Measurements from ENCODE around the gene PYGO2.

PYGO2 gene

DNA sequence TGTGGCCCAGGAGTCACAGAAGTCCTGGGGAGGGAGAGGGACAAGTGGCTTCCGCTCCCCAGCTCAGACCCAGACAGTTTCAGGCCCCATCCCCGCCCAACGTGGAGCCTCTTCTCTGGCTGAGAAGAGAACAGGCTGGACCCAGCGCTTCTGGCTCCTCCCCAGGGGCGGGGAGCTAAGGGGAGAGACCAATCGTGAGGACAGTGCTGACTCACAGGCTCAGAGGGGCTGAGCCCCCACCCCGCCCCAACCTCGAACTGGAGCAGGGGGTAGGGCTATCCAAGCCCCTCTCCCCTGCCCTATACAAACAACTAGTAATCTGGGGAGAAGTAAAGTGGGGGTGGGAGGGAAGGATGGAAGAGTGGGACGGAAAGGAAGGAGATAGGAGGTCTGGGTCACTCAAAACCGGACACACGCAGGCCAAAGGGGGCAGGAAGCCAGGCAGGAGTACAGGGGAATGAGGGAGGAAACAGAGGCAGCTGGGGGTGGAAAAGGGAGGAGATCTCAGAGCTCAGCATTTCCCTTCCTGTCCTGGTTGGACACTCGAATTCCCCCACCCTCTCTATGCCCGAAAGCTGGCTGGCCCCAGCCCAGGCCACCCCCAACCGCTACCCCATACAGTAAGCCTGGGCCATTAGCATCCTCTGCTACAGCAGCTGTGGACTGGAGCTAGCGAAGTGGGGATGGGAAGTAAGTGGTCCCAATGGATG, 9.2 kb upstream of the PYGO2 start, which contains the start of gene SHC1:
Gene SHC1, minus strand, starts transcription at position 117 of the 710 bp plus-strand sequence. CDS start 221 bp downstream, outside the sequence.
- peak within 1 kb of the TSS; percentile 86 to 87 for H3K27ac ChIP-seq (ENCODE audit: low read depth in 2 of 2, low read length in 2 of 2)
- peaks cover 25 to 32% of the 10 kb centered on the region in 2 donors for H3K4me1 ChIP-seq (ENCODE audit: control insufficient read depth in 2 of 2, insufficient read depth in 2 of 2, low read length in 2 of 2)
- peak within 1 kb of the TSS; percentile 28 to 43 for H3K4me3 ChIP-seq (ENCODE audit: low read length in 2 of 2)
- no peaks in the 10 kb centered on the region for H3K9me3 ChIP-seq (ENCODE audit: control insufficient read depth in 2 of 2, low read length in 2 of 2)
- H3K27me3 ChIP-seq (ENCODE audit: control insufficient read depth in 2 of 2, insufficient read depth in 2 of 2, low read length in 2 of 2): no peaks in the 10 kb centered on the region
- H3K36me3 ChIP-seq (ENCODE audit: control insufficient read depth in 2 of 2, insufficient read depth in 2 of 2, low read length in 2 of 2): peaks cover 30 to 44% of the 10 kb centered on the region in 2 donors
- peak within 1 kb of the TSS; percentile 32 to 57 for H3K9ac ChIP-seq (ENCODE audit: low read depth in 1 of 2, low read length in 2 of 2)

DNA sequence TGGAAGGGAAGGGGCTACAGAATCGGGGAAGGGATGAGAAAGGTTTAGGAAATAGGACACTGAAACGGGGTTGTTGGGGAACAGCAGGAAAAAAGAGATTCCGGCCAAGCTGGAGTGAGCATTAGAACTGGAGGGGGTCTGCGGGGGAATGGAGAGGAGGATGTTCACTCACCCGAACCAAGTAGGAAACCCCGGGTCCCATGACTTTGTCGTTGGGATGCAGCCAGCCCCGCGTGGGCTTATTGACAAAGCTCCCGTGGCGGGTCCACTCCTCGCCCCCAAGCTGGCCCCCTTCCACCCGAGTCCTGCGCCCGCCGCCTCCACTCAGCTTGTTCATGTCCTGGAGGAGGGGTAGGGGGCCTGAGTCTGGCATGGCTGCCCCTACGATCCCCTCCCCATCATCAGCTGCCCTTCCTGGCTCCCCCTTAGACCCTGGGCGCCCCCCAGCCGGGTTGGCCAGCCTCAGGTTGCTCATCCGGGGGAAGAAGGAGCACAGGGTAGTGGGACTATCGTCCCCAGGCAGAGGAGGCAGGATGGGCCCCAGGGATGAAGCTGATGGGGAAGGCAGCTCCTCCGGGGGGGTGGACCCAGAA, 8.4 kb upstream of the PYGO2 start:
- Histone ChIP-seq H3K36me3 (ENCODE audit: control insufficient read depth in 2 of 2, insufficient read depth in 2 of 2, low read length in 2 of 2) (peaks cover 36 to 51% of the 10 kb centered on the region in 2 donors), H3K4me3 (ENCODE audit: low read length in 2 of 2) (peak overlapping the region; percentile 28 to 43), H3K27me3 (ENCODE audit: control insufficient read depth in 2 of 2, insufficient read depth in 2 of 2, low read length in 2 of 2) (no peaks in the 10 kb centered on the region), H3K9ac (ENCODE audit: low read depth in 1 of 2, low read length in 2 of 2) (peak overlapping the region; percentile 32 to 57), H3K27ac (ENCODE audit: low read depth in 2 of 2, low read length in 2 of 2) (peak overlapping the region; percentile 86 to 87), H3K4me1 (ENCODE audit: control insufficient read depth in 2 of 2, insufficient read depth in 2 of 2, low read length in 2 of 2) (peaks cover 25 to 32% of the 10 kb centered on the region in 2 donors), H3K9me3 (ENCODE audit: control insufficient read depth in 2 of 2, low read length in 2 of 2) (no peaks in the 10 kb centered on the region)

GRCh38 chr1:154969246-154969645, 7.7 kb upstream of the PYGO2 start:
- Histone ChIP-seq H3K9ac (ENCODE audit: low read depth in 1 of 2, low read length in 2 of 2) (no peak overlapping the region), H3K27ac (ENCODE audit: low read depth in 2 of 2, low read length in 2 of 2) (no peak overlapping the region), H3K36me3 (ENCODE audit: control insufficient read depth in 2 of 2, insufficient read depth in 2 of 2, low read length in 2 of 2) (peaks cover 39 to 57% of the 10 kb centered on the region in 2 donors), H3K4me1 (ENCODE audit: control insufficient read depth in 2 of 2, insufficient read depth in 2 of 2, low read length in 2 of 2) (peaks cover 25 to 32% of the 10 kb centered on the region in 2 donors), H3K4me3 (ENCODE audit: low read length in 2 of 2) (no peak overlapping the region), H3K27me3 (ENCODE audit: control insufficient read depth in 2 of 2, insufficient read depth in 2 of 2, low read length in 2 of 2) (no peaks in the 10 kb centered on the region), H3K9me3 (ENCODE audit: control insufficient read depth in 2 of 2, low read length in 2 of 2) (no peaks in the 10 kb centered on the region)

GRCh38 chr1:154968731-154969130, 7.1 kb upstream of the PYGO2 start:
- peaks cover 25 to 32% of the 10 kb centered on the region in 2 donors for H3K4me1 ChIP-seq (ENCODE audit: control insufficient read depth in 2 of 2, insufficient read depth in 2 of 2, low read length in 2 of 2)
- H3K27ac ChIP-seq (ENCODE audit: low read depth in 2 of 2, low read length in 2 of 2): no peak overlapping the region
- no peak overlapping the region for H3K4me3 ChIP-seq (ENCODE audit: low read length in 2 of 2)
- no peak overlapping the region for H3K9ac ChIP-seq (ENCODE audit: low read depth in 1 of 2, low read length in 2 of 2)
- H3K36me3 ChIP-seq (ENCODE audit: control insufficient read depth in 2 of 2, insufficient read depth in 2 of 2, low read length in 2 of 2): peaks cover 42 to 62% of the 10 kb centered on the region in 2 donors
- no peaks in the 10 kb centered on the region for H3K27me3 ChIP-seq (ENCODE audit: control insufficient read depth in 2 of 2, insufficient read depth in 2 of 2, low read length in 2 of 2)
- H3K9me3 ChIP-seq (ENCODE audit: control insufficient read depth in 2 of 2, low read length in 2 of 2): no peaks in the 10 kb centered on the region

DNA sequence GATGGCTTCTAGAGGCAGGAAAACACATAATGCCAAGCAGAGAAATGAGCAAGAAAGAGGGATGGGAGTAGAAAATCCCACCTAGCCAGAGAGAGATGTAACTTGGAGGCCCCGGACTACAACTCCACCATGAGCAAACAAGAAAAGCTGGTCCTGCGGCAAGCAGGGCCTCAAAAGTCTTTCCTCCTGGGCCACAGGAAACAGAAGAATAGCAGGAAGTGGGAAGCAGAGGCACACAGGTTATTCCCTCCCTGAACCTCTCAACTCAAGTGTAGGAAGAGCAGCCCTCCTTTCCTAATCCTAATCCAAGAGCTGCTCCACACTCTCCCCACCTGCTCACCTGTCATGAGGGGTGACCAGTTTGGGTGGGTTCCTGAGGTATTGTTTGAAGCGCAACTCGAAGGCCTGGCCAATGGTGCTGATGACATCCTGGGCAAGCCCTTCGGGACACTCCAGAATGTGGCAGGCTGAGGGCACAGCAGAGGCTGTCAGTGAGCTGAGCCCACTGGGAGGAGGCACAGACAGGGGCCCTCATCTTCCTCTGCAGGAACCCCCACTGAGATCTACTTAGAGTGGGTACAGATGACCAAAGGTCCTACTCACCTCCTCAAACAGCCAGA, 5.9 kb upstream of the PYGO2 start:
- Histone ChIP-seq H3K36me3 (ENCODE audit: control insufficient read depth in 2 of 2, insufficient read depth in 2 of 2, low read length in 2 of 2) (peaks cover 50 to 70% of the 10 kb centered on the region in 2 donors), H3K4me3 (ENCODE audit: low read length in 2 of 2) (no peak overlapping the region), H3K27ac (ENCODE audit: low read depth in 2 of 2, low read length in 2 of 2) (no peak overlapping the region), H3K9me3 (ENCODE audit: control insufficient read depth in 2 of 2, low read length in 2 of 2) (no peaks in the 10 kb centered on the region), H3K27me3 (ENCODE audit: control insufficient read depth in 2 of 2, insufficient read depth in 2 of 2, low read length in 2 of 2) (no peaks in the 10 kb centered on the region), H3K4me1 (ENCODE audit: control insufficient read depth in 2 of 2, insufficient read depth in 2 of 2, low read length in 2 of 2) (peaks cover 23 to 27% of the 10 kb centered on the region in 2 donors), H3K9ac (ENCODE audit: low read depth in 1 of 2, low read length in 2 of 2) (no peak overlapping the region)

DNA sequence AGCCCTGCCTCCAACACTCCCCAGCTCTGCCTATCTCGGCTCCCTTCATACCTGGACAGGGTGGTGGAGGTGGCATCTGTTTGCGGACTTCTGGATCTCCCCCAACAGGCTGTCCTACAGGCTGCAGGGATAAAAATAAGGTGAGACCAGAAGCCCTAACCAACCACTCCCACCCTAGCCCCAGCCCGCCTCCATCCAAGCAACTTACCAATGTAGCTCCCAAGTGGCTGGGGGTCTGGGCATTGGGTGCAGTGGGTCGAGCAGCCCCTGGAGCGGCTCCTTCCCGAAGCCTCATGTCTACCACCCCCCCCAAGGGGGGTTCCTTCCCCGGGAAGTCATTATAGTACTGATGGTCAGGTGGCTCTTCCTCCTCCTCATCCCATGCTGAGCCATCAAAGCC, 4.5 kb upstream of the PYGO2 start:
- H3K27me3 ChIP-seq (ENCODE audit: control insufficient read depth in 2 of 2, insufficient read depth in 2 of 2, low read length in 2 of 2): no peaks in the 10 kb centered on the region
- H3K4me1 ChIP-seq (ENCODE audit: control insufficient read depth in 2 of 2, insufficient read depth in 2 of 2, low read length in 2 of 2): peaks cover 18 to 20% of the 10 kb centered on the region in 2 donors
- no peak overlapping the region for H3K9ac ChIP-seq (ENCODE audit: low read depth in 1 of 2, low read length in 2 of 2)
- H3K9me3 ChIP-seq (ENCODE audit: control insufficient read depth in 2 of 2, low read length in 2 of 2): no peaks in the 10 kb centered on the region
- no peak overlapping the region for H3K4me3 ChIP-seq (ENCODE audit: low read length in 2 of 2)
- H3K36me3 ChIP-seq (ENCODE audit: control insufficient read depth in 2 of 2, insufficient read depth in 2 of 2, low read length in 2 of 2): peaks cover 50 to 66% of the 10 kb centered on the region in 2 donors
- no peak overlapping the region for H3K27ac ChIP-seq (ENCODE audit: low read depth in 2 of 2, low read length in 2 of 2)

DNA sequence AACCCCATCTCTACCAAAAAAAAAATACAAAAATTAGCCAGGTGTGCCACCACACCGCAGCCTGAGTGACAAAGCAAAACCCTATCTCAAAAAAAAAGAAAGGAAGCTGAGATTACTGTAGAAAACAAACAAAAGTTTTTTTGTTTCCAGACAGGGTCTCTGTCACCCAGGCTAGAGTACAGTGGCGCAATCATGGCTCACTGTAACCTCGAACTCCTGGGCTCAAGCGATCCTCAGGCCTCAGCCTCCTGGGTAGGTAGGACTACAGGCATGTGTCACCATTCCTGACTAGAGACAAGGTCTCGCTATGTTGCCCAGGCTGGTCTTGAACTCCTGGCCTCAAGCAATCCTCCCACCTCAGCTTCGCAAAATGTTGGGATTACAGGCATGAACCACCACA, 2.8 kb upstream of the PYGO2 start:
- no peaks in the 10 kb centered on the region for H3K9me3 ChIP-seq (ENCODE audit: control insufficient read depth in 2 of 2, low read length in 2 of 2)
- H3K36me3 ChIP-seq (ENCODE audit: control insufficient read depth in 2 of 2, insufficient read depth in 2 of 2, low read length in 2 of 2): peaks cover 50 to 65% of the 10 kb centered on the region in 2 donors
- peaks cover 18 to 20% of the 10 kb centered on the region in 2 donors for H3K4me1 ChIP-seq (ENCODE audit: control insufficient read depth in 2 of 2, insufficient read depth in 2 of 2, low read length in 2 of 2)
- no peak overlapping the region for H3K4me3 ChIP-seq (ENCODE audit: low read length in 2 of 2)
- H3K27ac ChIP-seq (ENCODE audit: low read depth in 2 of 2, low read length in 2 of 2): no peak overlapping the region
- no peak overlapping the region for H3K9ac ChIP-seq (ENCODE audit: low read depth in 1 of 2, low read length in 2 of 2)
- H3K27me3 ChIP-seq (ENCODE audit: control insufficient read depth in 2 of 2, insufficient read depth in 2 of 2, low read length in 2 of 2): no peaks in the 10 kb centered on the region

DNA sequence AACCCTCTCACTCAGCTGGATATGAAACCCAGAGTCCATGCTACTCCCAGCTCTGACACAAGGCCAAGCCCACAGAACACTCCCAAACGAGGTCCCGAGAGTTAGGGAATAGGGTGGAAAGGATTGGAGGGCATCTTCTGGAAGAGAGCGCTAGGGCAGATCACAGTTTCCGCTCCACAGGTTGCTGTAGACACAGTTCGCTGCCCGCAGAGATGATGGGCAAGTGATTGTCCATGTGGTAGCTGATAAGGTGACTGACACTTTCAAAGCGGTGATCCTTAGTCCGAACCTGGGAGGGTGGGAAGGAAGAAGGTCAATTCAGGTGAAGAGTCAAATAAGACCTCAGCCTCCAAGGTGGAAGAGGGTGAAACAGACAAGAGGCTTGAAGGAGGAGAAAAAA, 2.1 kb upstream of the PYGO2 start:
- Histone ChIP-seq H3K4me3 (ENCODE audit: low read length in 2 of 2) (no peak overlapping the region), H3K9ac (ENCODE audit: low read depth in 1 of 2, low read length in 2 of 2) (no peak overlapping the region), H3K27me3 (ENCODE audit: control insufficient read depth in 2 of 2, insufficient read depth in 2 of 2, low read length in 2 of 2) (no peaks in the 10 kb centered on the region), H3K9me3 (ENCODE audit: control insufficient read depth in 2 of 2, low read length in 2 of 2) (no peaks in the 10 kb centered on the region), H3K4me1 (ENCODE audit: control insufficient read depth in 2 of 2, insufficient read depth in 2 of 2, low read length in 2 of 2) (peaks cover 18 to 20% of the 10 kb centered on the region in 2 donors), H3K27ac (ENCODE audit: low read depth in 2 of 2, low read length in 2 of 2) (no peak overlapping the region), H3K36me3 (ENCODE audit: control insufficient read depth in 2 of 2, insufficient read depth in 2 of 2, low read length in 2 of 2) (peaks cover 51 to 64% of the 10 kb centered on the region in 2 donors)

DNA sequence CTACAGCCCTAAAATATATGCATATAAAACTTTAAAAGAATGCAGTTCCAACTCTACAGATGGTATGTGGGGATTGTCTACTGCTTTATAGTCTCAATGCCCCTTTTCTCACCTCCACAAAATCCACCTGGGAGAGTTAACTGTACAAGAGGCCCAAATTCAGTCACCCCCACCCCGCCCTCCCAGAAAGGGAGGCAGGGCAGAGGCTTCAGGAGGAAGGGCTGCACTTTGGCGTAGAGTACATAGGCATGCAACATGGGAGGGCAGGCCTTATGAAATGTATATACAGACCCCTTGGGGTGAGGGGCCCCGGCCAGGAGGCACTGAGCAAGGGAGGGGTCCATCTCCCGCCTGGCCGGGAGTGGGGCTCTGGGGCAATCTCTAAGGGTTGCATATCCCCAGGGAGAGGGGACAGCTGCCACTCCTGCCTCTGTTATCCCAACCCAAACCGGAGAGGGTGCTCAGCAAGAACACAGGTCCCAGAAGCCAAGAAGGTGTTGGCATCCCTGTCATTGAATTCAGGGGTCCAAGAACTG, 1.3 kb upstream of the PYGO2 start:
- Histone ChIP-seq H3K4me3 (ENCODE audit: low read length in 2 of 2) (peak overlapping the region in 1 of 2 donors; percentile 86), H3K27me3 (ENCODE audit: control insufficient read depth in 2 of 2, insufficient read depth in 2 of 2, low read length in 2 of 2) (no peaks in the 10 kb centered on the region), H3K9me3 (ENCODE audit: control insufficient read depth in 2 of 2, low read length in 2 of 2) (no peaks in the 10 kb centered on the region), H3K27ac (ENCODE audit: low read depth in 2 of 2, low read length in 2 of 2) (peak overlapping the region in 1 of 2 donors; percentile 98), H3K9ac (ENCODE audit: low read depth in 1 of 2, low read length in 2 of 2) (peak overlapping the region; percentile 86 to 94), H3K36me3 (ENCODE audit: control insufficient read depth in 2 of 2, insufficient read depth in 2 of 2, low read length in 2 of 2) (peaks cover 45 to 59% of the 10 kb centered on the region in 2 donors), H3K4me1 (ENCODE audit: control insufficient read depth in 2 of 2, insufficient read depth in 2 of 2, low read length in 2 of 2) (peaks cover 18 to 20% of the 10 kb centered on the region in 2 donors)
